Loucy (cell line): Measurements from ENCODE around the gene BICRA.

ENCODE experiments used
- H2AFZ ChIP-seq: fragments of 200-600 bp; sonication (generic); 2 replicates; pipeline ENCODE4 v1.6.0; 2016; ENCODE audit warnings: antibody characterized with exemption, mild to moderate bottlenecking, low read length, moderate library complexity
- H3F3A ChIP-seq: fragments of 200-600 bp; 2 replicates; pipeline ENCODE4 v1.6.0; 2016; ENCODE audit warnings: antibody characterized with exemption, low read depth, mild to moderate bottlenecking
- H3K27me3 ChIP-seq: fragments of 200-600 bp; sonication (generic); 2 replicates; pipeline ENCODE4 v1.6.1; 2014; ENCODE audit warnings: low read length, mild to moderate bottlenecking; ENCODE audit not compliant: insufficient read depth, poor library complexity, severe bottlenecking
- H3K36me3 ChIP-seq: fragments of 200-600 bp; sonication (generic); 2 replicates; pipeline ENCODE4 v1.6.1; 2016; ENCODE audit warnings: low read length; ENCODE audit not compliant: insufficient read depth
- H3K4me1 ChIP-seq: fragments of 200-600 bp; sonication (generic); 2 replicates; pipeline ENCODE4 v1.5.1; 2014; ENCODE audit warnings: low read length, mild to moderate bottlenecking; ENCODE audit not compliant: insufficient read depth, poor library complexity, severe bottlenecking
- H3K4me2 ChIP-seq: fragments of 200-600 bp; sonication (generic); 2 replicates; pipeline ENCODE4 v1.6.0; 2014; ENCODE audit warnings: antibody characterized with exemption, low read length, low read depth, mild to moderate bottlenecking; ENCODE audit not compliant: poor library complexity, severe bottlenecking
- H3K4me3 ChIP-seq: fragments of 200-600 bp; sonication (generic); 2 replicates; pipeline ENCODE4 v1.5.1; 2014; ENCODE audit warnings: low read length, mild to moderate bottlenecking, mixed read lengths; ENCODE audit not compliant: poor library complexity, severe bottlenecking
- H3K79me2 ChIP-seq: fragments of 200-600 bp; sonication (generic); 2 replicates; pipeline ENCODE4 v1.6.1; 2014; ENCODE audit warnings: low read length; ENCODE audit not compliant: insufficient read depth
- H3K9ac ChIP-seq: fragments of 200-600 bp; sonication (generic); 2 replicates; pipeline ENCODE4 v1.6.0; 2014; ENCODE audit warnings: mild to moderate bottlenecking, low read depth, low read length, moderate library complexity; ENCODE audit not compliant: poor library complexity, severe bottlenecking
- H3K9me2 ChIP-seq: fragments of 200-600 bp; sonication (generic); replicated peaks from 2 replicates; pipeline ENCODE4 v1.6.1; 2016; ENCODE audit warnings: low read depth, low read length, mixed read lengths
- H3K9me3 ChIP-seq: fragments of 200-600 bp; sonication (generic); 2 replicates; pipeline ENCODE4 v1.6.1; 2014; ENCODE audit warnings: mild to moderate bottlenecking, antibody characterized with exemption, low read length, low read depth; ENCODE audit not compliant: insufficient read depth
- H4K20me1 ChIP-seq: fragments of 200-600 bp; sonication (generic); 2 replicates; pipeline ENCODE4 v1.6.0; 2014; ENCODE audit warnings: antibody characterized with exemption, low read length, mild to moderate bottlenecking; ENCODE audit not compliant: insufficient read depth, poor library complexity, severe bottlenecking
- CTCF ChIP-seq: fragments of 200-600 bp; sonication (generic); conservative IDR thresholded peaks from 2 replicates; pipeline ENCODE4 v1.5.1; 2014; ENCODE audit warnings: mild to moderate bottlenecking, antibody characterized with exemption, low read length
- EZH2phosphoT487 ChIP-seq: fragments of 200-600 bp; IDR thresholded peaks from 2 replicates; pipeline ENCODE4 v1.6.1; 2018; ENCODE audit warnings: antibody characterized with exemption, mild to moderate bottlenecking, moderate library complexity, borderline replicate concordance

Gene BICRA

GRCh38 chr19:47701717-47702552 lies 93.0 kb downstream of the BICRA start:
- H3K79me2 ChIP-seq: no peaks in the 10 kb centered on the region
- H3K36me3 ChIP-seq: peaks cover 6% of the 10 kb centered on the region; the same call in 1 of the 2 replicates
- no peak overlapping the region for H2AFZ ChIP-seq
- H3K4me3 ChIP-seq: no peak overlapping the region
- H3K9ac ChIP-seq: no peak overlapping the region
- no peak for TF ChIP-seq EZH2phosphoT487
- TF ChIP-seq CTCF: no peak
- no peaks in the 10 kb centered on the region for H3F3A ChIP-seq
- no peaks in the 10 kb centered on the region for H3K27me3 ChIP-seq
- H4K20me1 ChIP-seq: no peaks in the 10 kb centered on the region
- no peaks in the 10 kb centered on the region for H3K9me2 ChIP-seq
- no peaks in the 10 kb centered on the region for H3K9me3 ChIP-seq
- no peaks in the 10 kb centered on the region for H3K4me1 ChIP-seq
- no peak overlapping the region for H3K4me2 ChIP-seq

GRCh38 chr19:47702671-47703070 lies 93.7 kb downstream of the BICRA start:
- no peak overlapping the region for H3K4me3 ChIP-seq
- H3F3A ChIP-seq: no peaks in the 10 kb centered on the region
- H3K79me2 ChIP-seq: no peaks in the 10 kb centered on the region
- H3K9me3 ChIP-seq: no peaks in the 10 kb centered on the region
- H3K4me1 ChIP-seq: no peaks in the 10 kb centered on the region
- no peak overlapping the region for H3K9ac ChIP-seq
- no peak overlapping the region for H2AFZ ChIP-seq
- H3K36me3 ChIP-seq: peaks cover 6% of the 10 kb centered on the region; the same call in 1 of the 2 replicates
- H3K27me3 ChIP-seq: no peaks in the 10 kb centered on the region
- H3K4me2 ChIP-seq: no peak overlapping the region
- H3K9me2 ChIP-seq: no peaks in the 10 kb centered on the region
- TF ChIP-seq EZH2phosphoT487 (no peak), CTCF (no peak)
- H4K20me1 ChIP-seq: no peaks in the 10 kb centered on the region

- H3K36me3 ChIP-seq: peaks cover 6% of the 10 kb centered on the region; the same call in 1 of the 2 replicates
- H3K9me3 ChIP-seq: no peaks in the 10 kb centered on the region
- H3K79me2 ChIP-seq: no peaks in the 10 kb centered on the region
- no peaks in the 10 kb centered on the region for H3K9me2 ChIP-seq
- H4K20me1 ChIP-seq: no peaks in the 10 kb centered on the region
- H2AFZ ChIP-seq: no peak overlapping the region
- no peak overlapping the region for H3K4me2 ChIP-seq
- no peaks in the 10 kb centered on the region for H3K4me1 ChIP-seq
- no peak for TF ChIP-seq EZH2phosphoT487
- no peak for TF ChIP-seq CTCF
- H3F3A ChIP-seq: no peaks in the 10 kb centered on the region
- no peak overlapping the region for H3K9ac ChIP-seq
- no peak overlapping the region for H3K4me3 ChIP-seq
- H3K27me3 ChIP-seq: no peaks in the 10 kb centered on the region
These were observed 94.4 kb downstream of the BICRA start for GRCh38 chr19:47703301-47703700.
